GM12878 (cell line): ENCODE data around the gene TES. TPM values are rescaled to one million over a fixed set of nuclear protein-coding genes. Genes with fewer than 3 reads are reported as not detected.

Source experiments
- ATAC-seq: fragments of 200-7000 bp; cut with Tn5 transposase; 3 replicates; pipeline ENCODE4 v1.9.1; 2020; ENCODE audit warnings: mild to moderate bottlenecking, moderate library complexity
- BruUV-seq: library from RNA; stranded (reverse); fragments of 400-500 nt; replicated peaks from 2 replicates; lab custom pipeline; 2021; lab: Mats Ljungman, UMichigan
- CTCF ChIA-PET: fragments of 300-600 bp; sonication (Branson Sonifier 250); formaldehyde crosslinking; extraction: SDS; loops from one replicate; lab custom pipeline; 2021; ENCODE audit warnings: inconsistent platforms; lab: Yijun Ruan, JAX
- POLR2A ChIA-PET: fragments of 350-600 bp; formaldehyde crosslinking; extraction: SDS; loops from one replicate; lab custom pipeline; 2021; ENCODE audit warnings: inconsistent platforms; lab: Charles Lee
- RAD21 ChIA-PET: fragments of 300-600 bp; sonication (Branson Sonifier 250); formaldehyde crosslinking; loops from one replicate; lab custom pipeline; 2023; ENCODE audit warnings: antibody characterized with exemption; ENCODE audit not compliant: unreplicated experiment; lab: Charles Lee
- SMC1A ChIA-PET: fragments of 300-600 bp; sonication (Branson Sonifier 250); formaldehyde crosslinking; loops from one replicate; lab custom pipeline; 2023; ENCODE audit not compliant: unreplicated experiment, uncharacterized antibody; lab: Charles Lee
- DNase-seq: peaks from one replicate; pipeline ENCODE4 v3.0.0-alpha.2; 2011; ENCODE audit warnings: low read depth, low spot score
- FAIRE-seq: peaks from 3 replicates; lab custom pipeline; 2011; peaks lifted over from hg19 to GRCh38; lab: Jason Lieb, UNC
- H2AFZ ChIP-seq: 2 replicates; pipeline ENCODE4 v1.6.0; 2011; ENCODE audit warnings: low read depth, low read length, control low read depth; ENCODE audit not compliant: control insufficient read depth
- H3K27ac ChIP-seq: 2 replicates; pipeline ENCODE4 v1.5.1; 2011; ENCODE audit warnings: control low read depth; ENCODE audit not compliant: control insufficient read depth, insufficient read depth
- H3K27me3 ChIP-seq, 2 experiments: replicated peaks in 1 of 2; 2 replicates each; pipeline versions ENCODE4 v1.6.0 to v1.6.1; 2011; ENCODE audit warnings: low read length in 1 of 2; ENCODE audit not compliant: control insufficient read depth in 2 of 2, insufficient read depth in 2 of 2
- H3K36me3 ChIP-seq, 2 experiments: 2 replicates each; pipeline ENCODE4 v1.5.1; 2011; ENCODE audit warnings: low read length in 1 of 2; ENCODE audit not compliant: control insufficient read depth in 2 of 2, insufficient read depth in 2 of 2
- H3K4me1 ChIP-seq: 2 replicates; pipeline ENCODE4 v1.6.1; 2011; ENCODE audit warnings: mild to moderate bottlenecking, low read length, moderate library complexity, mixed read lengths; ENCODE audit not compliant: control insufficient read depth, insufficient read depth
- H3K4me2 ChIP-seq: 2 replicates; pipeline ENCODE4 v1.6.0; 2011; ENCODE audit warnings: control low read depth; ENCODE audit not compliant: control insufficient read depth, insufficient read depth
- H3K4me3 ChIP-seq: fragments of 200-600 bp; sonication (generic); 2 replicates; pipeline ENCODE4 v1.5.1; 2016
- H3K79me2 ChIP-seq: 2 replicates; pipeline ENCODE4 v1.6.0; 2011; ENCODE audit warnings: low read length; ENCODE audit not compliant: control insufficient read depth, insufficient read depth
- H3K9ac ChIP-seq: 2 replicates; pipeline ENCODE4 v1.8.0; 2011; ENCODE audit warnings: low read length, control low read depth, mixed read lengths; ENCODE audit not compliant: control insufficient read depth, insufficient read depth
- H3K9me3 ChIP-seq: replicated peaks from 3 replicates; pipeline ENCODE4 v1.5.1; 2011; ENCODE audit warnings: mild to moderate bottlenecking, low read length; ENCODE audit not compliant: control insufficient read depth, insufficient read depth
- H4K20me1 ChIP-seq: 2 replicates; pipeline ENCODE4 v1.6.0; 2011; ENCODE audit not compliant: control insufficient read depth, insufficient read depth
- GATAD2B ChIP-seq: fragments of 450-650 bp; conservative IDR thresholded peaks from 2 replicates; pipeline ENCODE4 v1.6.1; 2017; ENCODE audit warnings: low read depth, mild to moderate bottlenecking, moderate library complexity
- NFYB ChIP-seq: IDR thresholded peaks from 2 replicates; pipeline ENCODE4 v1.6.1; 2011; ENCODE audit warnings: low read depth, mild to moderate bottlenecking, low read length, improper control_type of control experiment, moderate library complexity; ENCODE audit not compliant: insufficient read depth
- TCF7 ChIP-seq: IDR thresholded peaks from 2 replicates; pipeline ENCODE4 v1.6.1; 2014; ENCODE audit warnings: antibody characterized with exemption, borderline replicate concordance
- WGBS: methylation state at CpG from one replicate; pipeline ENCODE4 v1.1.6; 2016; ENCODE audit warnings: low lambda C conversion rate; ENCODE audit not compliant: insufficient replicate concordance, insufficient coverage; ENCODE audit errors: missing lambda C conversion rate; 5-methylcytosine and 5-hydroxymethylcytosine counted together
- in situ Hi-C: fragments of 300-500 bp; cut with MboI; formaldehyde crosslinking; loops from 9 replicates; pipeline ENCODE4 v1.14.3; 2018; ENCODE audit warnings: mixed read lengths
- intact Hi-C: fragments of 100-400 bp; cut with micrococcal nuclease; formaldehyde crosslinking; loops from one replicate; pipeline ENCODE4 v1.14.2; 2022; ENCODE audit not compliant: unreplicated experiment
- polyA plus RNA-seq, 11 experiments: library from polyadenylated mRNA; depleted of rRNA in 4 of 11; unstranded in 6 of 11; stranded (reverse) in 5 of 11; fragments of >200 nt; fragmentation: Nextera tagmentation in 4 of 11; fragmentation: Illumina TruSeq in 1 of 11; extraction: Ambion mirVana in 4 of 11; extraction: Trizol in 1 of 11; gene quantifications; 1 replicate in 1 of 11; 2 replicates in 10 of 11; pipeline versions ENCODE4 v1.2.1 to v1.2.3, GENCODE V29; 2011 to 2016; ENCODE audit warnings: inconsistent platforms in 2 of 11, missing spikeins in 2 of 11, low read depth in 1 of 11
- total RNA-seq, 4 experiments: library from RNA; depleted of rRNA in 3 of 4; stranded (reverse); fragments of >200 nt in 3 of 4; fragmentation: Illumina TruSeq in 1 of 4; extraction: Trizol in 1 of 4; gene quantifications; 2 replicates each; pipeline versions ENCODE4 v1.2.1 to v1.2.3, GENCODE V29; 2013 to 2021
- TF ChIP-seq, protein P1 (sequence below): fragments of 150-350 bp; IDR thresholded peaks from 2 replicates; pipeline ENCODE4 v1.6.1; 2016; ENCODE audit warnings: low read depth, low read length
- TF ChIP-seq, protein P2 (sequence below): fragments of 450-650 bp; IDR thresholded peaks from 2 replicates; pipeline ENCODE4 v1.6.1; 2016; ENCODE audit warnings: mild to moderate bottlenecking, moderate library complexity, borderline replicate concordance
- TF ChIP-seq, protein P3 (sequence below): IDR thresholded peaks from 2 replicates; pipeline ENCODE4 v1.6.1; 2011; ENCODE audit warnings: mild to moderate bottlenecking, low read depth, low read length, moderate library complexity; ENCODE audit not compliant: insufficient replicate concordance
- TF ChIP-seq, protein P4 (sequence below): fragments of 450-650 bp; formaldehyde crosslinking; IDR thresholded peaks from 2 replicates; pipeline ENCODE4 v1.4.0; 2022; ENCODE audit warnings: mild to moderate bottlenecking, moderate library complexity

Gene TES
- total and polyA plus RNA-seq, 10 of the 15 experiments (the other 5 are each of a cell fraction or from before 2014, with no cell fraction given), result 31.2 to 77.5 (median 59.2) TPM

DNA sequence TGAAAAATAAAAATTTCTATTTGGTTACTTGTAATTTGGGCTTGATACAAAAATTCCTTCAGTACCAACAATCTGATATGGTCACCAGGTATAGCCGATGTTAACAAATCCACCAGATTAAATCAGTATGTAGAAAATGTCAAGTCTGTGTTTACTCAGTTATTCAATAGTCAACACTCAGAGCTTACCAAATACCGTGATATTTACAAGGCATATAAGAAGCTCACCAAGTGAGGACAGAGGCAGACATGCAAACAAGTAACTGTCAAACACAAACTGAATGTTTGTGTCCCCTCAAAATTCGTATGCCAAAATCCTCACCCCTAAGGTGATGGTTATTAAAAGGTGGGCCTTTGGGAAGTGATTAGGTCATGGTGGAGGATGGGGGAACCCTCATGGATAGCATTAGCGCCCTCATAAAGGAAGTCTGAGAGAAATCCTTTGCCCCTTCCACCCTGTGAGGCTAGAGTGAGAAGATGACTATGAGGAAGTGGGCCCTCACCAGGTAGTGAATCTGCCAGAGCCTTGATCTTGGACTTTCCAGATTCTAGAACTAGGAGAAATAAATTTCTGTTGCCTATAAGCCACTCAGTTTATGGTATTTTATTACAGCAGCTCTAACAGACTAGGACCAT lies 63.1 kb downstream of the TES start:
- Histone ChIP-seq H3K27ac (no peak overlapping the region), H3K4me3 (no peak overlapping the region), H3K4me2 (no peak overlapping the region), H4K20me1 (no peaks in the 10 kb centered on the region), H3K27me3 (no peaks in the 10 kb centered on the region), H3K4me1 (no peaks in the 10 kb centered on the region), H3K9ac (no peak overlapping the region), H3K9me3 (no peaks in the 10 kb centered on the region), H3K79me2 (no peaks in the 10 kb centered on the region)
- RAD21 ChIA-PET, result interaction anchor here (1.1 kb wide), 1 partner anchor 317 kb away, joined by 3 read pairs; no protein-coding TSS in a partner anchor
- intact Hi-C loops, result no loop called here
- no peak for ATAC-seq
- in situ Hi-C loops, result no loop called here
- no peak for FAIRE-seq
- 24% methylated on average over 4 of the region's 4 CpGs for WGBS
- DNase-seq, result no peak
- TF ChIP-seq, protein P1, sequence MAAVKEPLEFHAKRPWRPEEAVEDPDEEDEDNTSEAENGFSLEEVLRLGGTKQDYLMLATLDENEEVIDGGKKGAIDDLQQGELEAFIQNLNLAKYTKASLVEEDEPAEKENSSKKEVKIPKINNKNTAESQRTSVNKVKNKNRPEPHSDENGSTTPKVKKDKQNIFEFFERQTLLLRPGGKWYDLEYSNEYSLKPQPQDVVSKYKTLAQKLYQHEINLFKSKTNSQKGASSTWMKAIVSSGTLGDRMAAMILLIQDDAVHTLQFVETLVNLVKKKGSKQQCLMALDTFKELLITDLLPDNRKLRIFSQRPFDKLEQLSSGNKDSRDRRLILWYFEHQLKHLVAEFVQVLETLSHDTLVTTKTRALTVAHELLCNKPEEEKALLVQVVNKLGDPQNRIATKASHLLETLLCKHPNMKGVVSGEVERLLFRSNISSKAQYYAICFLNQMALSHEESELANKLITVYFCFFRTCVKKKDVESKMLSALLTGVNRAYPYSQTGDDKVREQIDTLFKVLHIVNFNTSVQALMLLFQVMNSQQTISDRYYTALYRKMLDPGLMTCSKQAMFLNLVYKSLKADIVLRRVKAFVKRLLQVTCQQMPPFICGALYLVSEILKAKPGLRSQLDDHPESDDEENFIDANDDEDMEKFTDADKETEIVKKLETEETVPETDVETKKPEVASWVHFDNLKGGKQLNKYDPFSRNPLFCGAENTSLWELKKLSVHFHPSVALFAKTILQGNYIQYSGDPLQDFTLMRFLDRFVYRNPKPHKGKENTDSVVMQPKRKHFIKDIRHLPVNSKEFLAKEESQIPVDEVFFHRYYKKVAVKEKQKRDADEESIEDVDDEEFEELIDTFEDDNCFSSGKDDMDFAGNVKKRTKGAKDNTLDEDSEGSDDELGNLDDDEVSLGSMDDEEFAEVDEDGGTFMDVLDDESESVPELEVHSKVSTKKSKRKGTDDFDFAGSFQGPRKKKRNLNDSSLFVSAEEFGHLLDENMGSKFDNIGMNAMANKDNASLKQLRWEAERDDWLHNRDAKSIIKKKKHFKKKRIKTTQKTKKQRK, result no peak
- TF ChIP-seq TCF7 (no peak), GATAD2B (no peak), NFYB (no peak)
- TF ChIP-seq, protein P2, sequence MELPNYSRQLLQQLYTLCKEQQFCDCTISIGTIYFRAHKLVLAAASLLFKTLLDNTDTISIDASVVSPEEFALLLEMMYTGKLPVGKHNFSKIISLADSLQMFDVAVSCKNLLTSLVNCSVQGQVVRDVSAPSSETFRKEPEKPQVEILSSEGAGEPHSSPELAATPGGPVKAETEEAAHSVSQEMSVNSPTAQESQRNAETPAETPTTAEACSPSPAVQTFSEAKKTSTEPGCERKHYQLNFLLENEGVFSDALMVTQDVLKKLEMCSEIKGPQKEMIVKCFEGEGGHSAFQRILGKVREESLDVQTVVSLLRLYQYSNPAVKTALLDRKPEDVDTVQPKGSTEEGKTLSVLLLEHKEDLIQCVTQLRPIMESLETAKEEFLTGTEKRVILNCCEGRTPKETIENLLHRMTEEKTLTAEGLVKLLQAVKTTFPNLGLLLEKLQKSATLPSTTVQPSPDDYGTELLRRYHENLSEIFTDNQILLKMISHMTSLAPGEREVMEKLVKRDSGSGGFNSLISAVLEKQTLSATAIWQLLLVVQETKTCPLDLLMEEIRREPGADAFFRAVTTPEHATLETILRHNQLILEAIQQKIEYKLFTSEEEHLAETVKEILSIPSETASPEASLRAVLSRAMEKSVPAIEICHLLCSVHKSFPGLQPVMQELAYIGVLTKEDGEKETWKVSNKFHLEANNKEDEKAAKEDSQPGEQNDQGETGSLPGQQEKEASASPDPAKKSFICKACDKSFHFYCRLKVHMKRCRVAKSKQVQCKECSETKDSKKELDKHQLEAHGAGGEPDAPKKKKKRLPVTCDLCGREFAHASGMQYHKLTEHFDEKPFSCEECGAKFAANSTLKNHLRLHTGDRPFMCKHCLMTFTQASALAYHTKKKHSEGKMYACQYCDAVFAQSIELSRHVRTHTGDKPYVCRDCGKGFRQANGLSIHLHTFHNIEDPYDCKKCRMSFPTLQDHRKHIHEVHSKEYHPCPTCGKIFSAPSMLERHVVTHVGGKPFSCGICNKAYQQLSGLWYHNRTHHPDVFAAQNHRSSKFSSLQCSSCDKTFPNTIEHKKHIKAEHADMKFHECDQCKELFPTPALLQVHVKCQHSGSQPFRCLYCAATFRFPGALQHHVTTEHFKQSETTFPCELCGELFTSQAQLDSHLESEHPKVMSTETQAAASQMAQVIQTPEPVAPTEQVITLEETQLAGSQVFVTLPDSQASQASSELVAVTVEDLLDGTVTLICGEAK, result no peak
- TF ChIP-seq, protein P3, sequence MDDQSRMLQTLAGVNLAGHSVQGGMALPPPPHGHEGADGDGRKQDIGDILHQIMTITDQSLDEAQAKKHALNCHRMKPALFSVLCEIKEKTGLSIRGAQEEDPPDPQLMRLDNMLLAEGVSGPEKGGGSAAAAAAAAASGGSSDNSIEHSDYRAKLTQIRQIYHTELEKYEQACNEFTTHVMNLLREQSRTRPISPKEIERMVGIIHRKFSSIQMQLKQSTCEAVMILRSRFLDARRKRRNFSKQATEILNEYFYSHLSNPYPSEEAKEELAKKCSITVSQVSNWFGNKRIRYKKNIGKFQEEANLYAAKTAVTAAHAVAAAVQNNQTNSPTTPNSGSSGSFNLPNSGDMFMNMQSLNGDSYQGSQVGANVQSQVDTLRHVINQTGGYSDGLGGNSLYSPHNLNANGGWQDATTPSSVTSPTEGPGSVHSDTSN, result no peak
- TF ChIP-seq, protein P4, sequence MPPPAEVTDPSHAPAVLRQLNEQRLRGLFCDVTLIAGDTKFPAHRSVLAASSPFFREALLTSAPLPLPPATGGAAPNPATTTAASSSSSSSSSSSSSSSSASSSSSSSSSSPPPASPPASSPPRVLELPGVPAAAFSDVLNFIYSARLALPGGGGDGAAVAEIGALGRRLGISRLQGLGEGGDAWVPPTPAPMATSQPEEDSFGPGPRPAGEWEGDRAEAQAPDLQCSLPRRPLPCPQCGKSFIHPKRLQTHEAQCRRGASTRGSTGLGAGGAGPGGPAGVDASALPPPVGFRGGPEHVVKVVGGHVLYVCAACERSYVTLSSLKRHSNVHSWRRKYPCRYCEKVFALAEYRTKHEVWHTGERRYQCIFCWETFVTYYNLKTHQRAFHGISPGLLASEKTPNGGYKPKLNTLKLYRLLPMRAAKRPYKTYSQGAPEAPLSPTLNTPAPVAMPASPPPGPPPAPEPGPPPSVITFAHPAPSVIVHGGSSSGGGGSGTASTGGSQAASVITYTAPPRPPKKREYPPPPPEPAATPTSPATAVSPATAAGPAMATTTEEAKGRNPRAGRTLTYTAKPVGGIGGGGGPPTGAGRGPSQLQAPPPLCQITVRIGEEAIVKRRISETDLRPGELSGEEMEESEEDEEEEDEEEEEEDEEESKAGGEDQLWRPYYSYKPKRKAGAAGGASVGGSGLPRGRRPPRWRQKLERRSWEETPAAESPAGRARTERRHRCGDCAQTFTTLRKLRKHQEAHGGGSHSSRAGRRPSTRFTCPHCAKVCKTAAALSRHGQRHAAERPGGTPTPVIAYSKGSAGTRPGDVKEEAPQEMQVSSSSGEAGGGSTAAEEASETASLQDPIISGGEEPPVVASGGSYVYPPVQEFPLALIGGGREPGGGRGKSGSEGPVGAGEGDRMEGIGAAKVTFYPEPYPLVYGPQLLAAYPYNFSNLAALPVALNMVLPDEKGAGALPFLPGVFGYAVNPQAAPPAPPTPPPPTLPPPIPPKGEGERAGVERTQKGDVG, result no peak
- TF ChIP-seq, all 136 proteins: peak for 0
- SMC1A ChIA-PET, result no interaction called here
- H2AFZ ChIP-seq, result no peak overlapping the region
- BruUV-seq, result no TSS peak
- no peaks in the 10 kb centered on the region for H3K36me3 ChIP-seq
- CTCF ChIA-PET, result interaction anchor here (1.6 to 4.1 kb wide), 2 partner anchors 15 to 318 kb away, joined by 8 to 14 read pairs; no protein-coding TSS in a partner anchor
- POLR2A ChIA-PET, result no interaction called here
